HG03439 (cell line): Measurements from ENCODE around the gene RAB7B.

Source experiments
- ATAC-seq: cut with Tn5 transposase; IDR thresholded peaks from one replicate; pipeline ENCODE4 v1.9.1; 2021; ENCODE audit warnings: mild to moderate bottlenecking, moderate library complexity; ENCODE audit not compliant: unreplicated experiment

The RAB7B gene

GRCh38 chr1:205950826-205951549 lies 52.2 kb downstream of the RAB7B start:
- ATAC-seq, result no peak

- no peak for ATAC-seq
Measured at GRCh38 chr1:205950280-205950679, 52.9 kb downstream of the RAB7B start.

DNA sequence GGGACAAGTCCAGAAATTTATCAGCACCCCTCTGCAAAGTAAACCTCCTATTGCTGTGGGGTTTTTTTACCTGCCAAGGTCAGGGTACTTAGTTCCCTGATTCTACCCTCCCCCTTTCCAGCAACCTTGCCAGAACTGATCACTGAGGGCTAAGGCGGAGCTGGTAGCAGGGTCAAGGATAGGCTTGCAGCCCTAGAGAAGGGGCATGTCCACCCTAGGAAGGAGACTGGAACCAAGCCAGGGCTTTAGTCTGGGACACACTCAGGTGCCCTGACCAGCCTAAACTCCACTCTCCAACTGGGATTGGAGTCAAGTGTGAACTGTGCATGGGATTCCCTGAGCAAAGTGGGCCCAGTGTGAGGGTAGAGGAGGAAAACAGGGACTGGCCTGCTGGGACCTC lies 53.4 kb downstream of the RAB7B start:
- no peak for ATAC-seq

- ATAC-seq, result no peak
Measured at GRCh38 chr1:205948886-205949285, 54.3 kb downstream of the RAB7B start.

DNA sequence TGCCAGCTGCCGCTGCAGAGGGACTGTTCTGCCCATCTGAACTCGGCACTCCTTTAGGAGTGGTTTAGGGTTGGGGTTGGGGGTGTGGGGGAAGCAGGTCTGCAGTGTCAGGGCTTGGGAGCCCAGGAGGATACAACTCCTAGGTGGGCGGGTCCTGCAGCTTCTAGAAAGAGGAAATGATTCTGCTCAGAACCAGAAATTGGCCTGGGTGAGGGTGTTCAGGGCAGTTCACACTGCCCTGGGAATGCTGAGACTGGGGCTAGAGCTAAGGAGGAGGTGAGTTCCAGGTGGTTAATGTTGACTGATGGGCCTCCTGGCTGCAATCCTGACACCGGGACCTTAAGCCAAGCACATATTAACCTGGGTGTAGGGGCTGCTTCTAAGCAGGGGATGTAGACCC lies 55.2 kb downstream of the RAB7B start:
- no peak for ATAC-seq

- no peak for ATAC-seq
Measured at GRCh38 chr1:205947024-205947423, 56.2 kb downstream of the RAB7B start.

DNA sequence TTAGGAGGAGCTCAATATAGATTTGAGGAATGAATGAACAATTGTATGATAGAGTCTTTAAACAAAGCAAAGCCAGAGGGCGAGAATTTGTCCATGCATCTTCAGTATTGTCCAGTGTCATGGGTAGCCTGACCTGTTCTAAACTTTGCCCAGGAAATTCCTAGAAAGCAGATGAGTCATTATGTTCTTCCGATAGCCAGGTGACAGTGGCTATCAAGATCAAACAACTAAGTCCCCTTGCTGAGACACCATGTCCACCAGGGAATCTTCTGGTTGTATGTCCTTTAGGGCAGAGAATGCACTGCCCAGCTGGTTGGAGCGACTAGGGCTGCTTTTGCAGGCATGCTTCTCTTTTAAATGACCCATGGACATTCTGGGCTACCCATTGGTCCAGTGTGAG lies 58.1 kb downstream of the RAB7B start:
- ATAC-seq, result no peak

GRCh38 chr1:205944525-205944924 lies 58.7 kb downstream of the RAB7B start:
- ATAC-seq, result no peak

DNA sequence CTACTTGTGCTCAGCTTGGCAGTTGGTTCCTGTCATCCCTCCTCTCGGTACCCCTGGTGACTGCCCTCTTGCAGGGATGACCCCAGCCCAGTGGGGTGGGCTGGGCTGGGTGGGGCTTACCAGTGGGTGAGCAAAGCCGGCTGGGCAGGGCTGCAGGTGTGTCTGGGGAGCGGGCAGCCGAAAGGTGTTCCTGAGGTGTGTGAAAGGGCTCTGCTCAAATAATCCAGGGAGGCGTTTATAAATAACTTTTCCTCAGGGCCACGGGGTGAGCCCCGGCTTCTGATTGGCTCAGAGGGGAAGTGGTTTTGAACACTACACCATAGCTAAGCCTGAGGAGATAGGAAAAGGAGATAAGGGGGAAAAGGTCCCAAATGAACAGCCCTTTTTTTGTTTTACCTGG lies 60.0 kb downstream of the RAB7B start, which contains the start of gene SLC26A9:
TSS of gene SLC26A9 (minus strand) at position 212 of the 400 bp plus-strand sequence. CDS start 7,636 bp downstream, outside the sequence.
- ATAC-seq, result no peak

DNA sequence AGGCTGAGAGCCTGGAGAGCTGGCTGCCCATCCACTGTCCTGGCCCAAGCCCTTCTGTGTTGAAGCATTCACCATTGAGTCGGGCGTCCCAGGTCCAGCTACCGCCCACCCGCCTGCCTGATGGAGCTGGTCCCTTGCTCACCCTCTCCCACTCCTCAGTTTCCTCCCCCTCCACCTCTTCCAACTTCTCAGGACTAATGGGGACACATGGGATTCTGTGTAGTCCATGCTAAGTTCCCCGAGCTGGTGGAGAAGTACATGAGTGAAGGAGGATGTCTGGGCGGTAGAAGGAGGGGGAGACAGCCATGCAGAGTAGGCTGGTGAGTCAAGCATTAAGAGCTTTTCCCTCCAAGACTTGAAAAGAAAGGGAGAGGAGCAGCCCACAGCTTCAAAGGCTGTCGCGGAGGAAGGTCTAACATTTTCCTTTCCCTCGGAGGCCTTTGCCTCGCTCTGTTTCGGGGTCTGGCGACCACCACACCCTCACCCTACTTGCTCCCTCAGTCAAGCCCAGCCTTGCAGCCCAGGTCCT lies 60.5 kb downstream of the RAB7B start:
- no peak for ATAC-seq

GRCh38 chr1:205940710-205941109 lies 62.5 kb downstream of the RAB7B start:
- no peak for ATAC-seq

DNA sequence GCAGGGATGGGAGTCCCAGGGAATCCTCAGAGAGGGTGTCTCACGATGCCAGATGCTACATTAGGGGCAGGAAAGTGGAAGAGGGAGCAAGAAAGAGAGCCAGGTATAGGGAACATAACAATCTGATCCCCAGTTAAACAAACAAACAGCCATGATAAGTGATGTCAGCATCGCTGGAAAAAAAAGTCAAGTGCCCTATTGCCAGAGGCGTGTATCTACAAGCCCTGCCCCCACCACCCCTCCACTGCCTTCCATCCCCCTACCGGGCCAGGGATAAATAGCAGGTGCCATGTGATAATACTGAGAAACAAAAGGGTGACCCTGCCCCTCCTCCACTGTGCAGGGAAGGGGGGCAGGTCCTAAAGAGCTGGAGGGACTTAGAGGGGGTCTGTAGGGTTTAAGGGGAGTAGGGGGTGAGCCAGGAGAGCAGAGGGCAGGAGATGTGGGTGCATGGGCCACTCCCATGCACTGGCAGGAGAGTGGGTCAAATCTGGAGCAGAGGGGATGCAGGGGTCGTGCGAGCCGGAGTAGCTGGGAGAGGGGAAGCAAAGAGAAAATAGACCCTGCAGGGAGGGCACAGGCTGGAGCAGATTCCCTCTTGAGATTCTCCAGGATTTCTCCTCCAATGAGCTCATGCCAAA lies 63.4 kb downstream of the RAB7B start:
- ATAC-seq, result no peak

DNA sequence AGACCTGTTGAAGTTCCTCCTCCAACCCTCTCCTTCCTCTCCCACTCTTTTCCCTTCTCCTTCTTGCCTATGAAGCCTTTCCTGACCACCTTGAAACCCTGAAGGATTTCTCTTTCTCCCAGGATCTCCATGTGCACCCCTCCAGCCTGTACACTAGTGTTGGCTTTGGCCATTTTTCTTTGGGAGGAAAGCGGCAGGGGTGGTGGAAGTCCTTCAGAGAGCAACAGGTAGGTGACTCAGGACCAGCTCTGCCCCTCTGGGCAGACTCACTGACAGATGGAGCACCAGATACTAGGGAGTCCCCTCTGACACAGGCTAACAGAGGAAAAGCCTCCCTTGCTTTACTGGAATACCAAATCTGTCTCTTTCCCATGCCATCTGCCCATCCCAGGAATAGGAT lies 64.5 kb downstream of the RAB7B start:
- ATAC-seq, result no peak

DNA sequence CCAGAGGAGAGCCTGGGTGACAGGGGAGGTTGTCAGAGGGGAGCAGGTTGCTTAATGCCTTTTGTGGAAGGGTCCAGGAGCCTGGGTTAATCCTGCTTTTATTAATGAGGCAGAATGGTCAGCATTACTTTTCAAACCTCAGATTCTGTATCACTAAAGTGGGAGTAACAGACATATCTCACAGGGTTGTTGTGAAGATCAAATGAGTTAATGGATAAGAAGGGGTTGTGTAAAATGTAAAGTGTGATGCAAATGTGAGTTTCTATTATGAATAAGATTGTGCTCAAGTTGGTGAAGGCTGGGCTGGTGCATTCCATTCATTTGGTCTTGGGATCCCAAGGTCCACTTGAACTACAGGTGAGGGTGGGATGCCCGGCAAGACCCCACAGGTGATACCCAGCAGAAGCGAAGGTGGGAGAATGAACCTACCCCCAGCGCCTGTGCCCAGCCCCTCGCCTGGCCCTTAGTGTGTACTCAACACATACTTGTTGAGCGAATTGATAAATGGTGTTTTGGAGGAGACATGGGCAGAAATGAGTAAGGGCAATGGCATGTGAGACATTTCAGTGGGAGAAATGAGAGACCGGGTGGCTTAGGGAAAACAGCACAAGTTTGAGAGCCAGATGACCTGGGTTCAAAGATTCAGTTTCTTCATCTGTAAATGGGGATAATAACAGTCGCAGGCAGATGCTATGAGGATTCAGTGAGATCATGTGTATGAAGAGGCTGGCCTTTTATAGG lies 66.2 kb downstream of the RAB7B start:
- ATAC-seq, result no peak

GRCh38 chr1:205936311-205936710 lies 66.9 kb downstream of the RAB7B start:
- no peak for ATAC-seq

- no peak for ATAC-seq
Measured at GRCh38 chr1:205935869-205936268, 67.3 kb downstream of the RAB7B start.

DNA sequence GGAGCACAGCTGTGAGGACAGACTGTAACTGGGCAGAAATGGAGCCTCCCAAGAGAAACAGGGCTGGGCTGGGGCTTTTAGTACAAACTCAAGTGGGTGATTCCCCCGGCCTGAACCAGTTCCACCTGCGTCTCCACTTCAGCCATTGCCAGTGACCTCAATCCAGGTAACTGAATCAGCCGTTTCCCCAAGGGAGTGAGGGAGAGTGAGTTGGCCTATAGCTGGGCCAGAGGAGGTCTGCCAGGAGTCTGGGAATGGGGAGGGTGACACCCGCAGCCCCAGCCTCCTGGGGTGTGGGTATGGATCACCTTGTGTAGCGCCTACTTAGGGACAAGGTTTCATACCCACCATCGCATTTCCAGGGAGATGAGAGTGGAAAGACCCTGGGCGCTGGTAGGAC lies 68.4 kb downstream of the RAB7B start:
- ATAC-seq, result no peak

GRCh38 chr1:205933671-205934618 lies 69.2 kb downstream of the RAB7B start:
- no peak for ATAC-seq

GRCh38 chr1:205932776-205933175 lies 70.4 kb downstream of the RAB7B start:
- no peak for ATAC-seq

DNA sequence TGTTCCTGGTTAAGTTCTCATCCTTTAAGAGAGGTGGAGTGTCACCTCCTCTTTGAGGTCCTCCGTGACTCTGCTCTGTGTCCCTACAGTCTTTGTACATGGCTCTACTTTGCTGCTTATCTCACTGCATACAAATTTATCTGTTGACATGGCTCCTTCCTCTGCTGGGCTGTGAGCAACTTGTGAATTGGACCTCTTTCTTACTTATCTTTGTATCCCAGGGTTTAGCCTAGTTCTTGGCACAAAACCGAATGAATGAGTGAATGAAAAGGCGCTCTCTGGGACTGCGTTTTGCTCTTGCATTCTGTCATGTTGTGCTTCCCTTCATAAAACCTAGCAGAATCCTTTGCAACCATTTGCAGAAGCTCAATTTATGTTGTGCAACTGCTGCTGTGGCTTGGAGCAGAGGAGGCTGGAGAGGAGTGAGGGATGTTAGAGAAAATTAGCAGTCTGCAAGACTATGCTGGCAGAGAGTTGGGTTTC lies 72.4 kb downstream of the RAB7B start:
- ATAC-seq, result no peak
